HG02938 (cell line): ENCODE measurements around the gene RGS17.
"Not testable (repeated sequence)": the region's sequence is repeated elsewhere in the genome, so short reads cannot be mapped to it uniquely, and the experiment has no call there.

Source experiments
- ATAC-seq: cut with Tn5 transposase; IDR thresholded peaks from one replicate; pipeline ENCODE4 v1.9.1; 2021; ENCODE audit warnings: mild to moderate bottlenecking, moderate library complexity; ENCODE audit not compliant: unreplicated experiment

The RGS17 gene

DNA sequence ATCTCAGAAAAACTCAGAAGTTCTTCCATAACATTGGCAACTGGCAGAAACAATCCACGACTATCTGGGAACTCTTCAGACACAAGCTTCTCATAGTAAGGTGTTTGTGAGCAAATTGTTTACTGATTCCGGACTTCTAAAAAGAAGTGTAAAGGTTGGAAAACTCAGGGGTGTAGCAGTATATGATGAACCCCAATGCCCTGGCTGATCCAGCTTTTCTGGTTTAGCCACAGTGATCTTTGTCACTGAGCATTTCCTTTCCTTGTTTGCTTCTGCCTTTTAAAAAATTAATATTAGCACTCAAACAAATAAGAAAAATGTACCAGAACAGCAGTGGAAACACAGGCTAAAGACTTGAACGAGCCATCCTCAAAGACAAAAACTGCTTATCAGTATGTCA lies 4.9 kb downstream of the RGS17 start:
- no peak for ATAC-seq

DNA sequence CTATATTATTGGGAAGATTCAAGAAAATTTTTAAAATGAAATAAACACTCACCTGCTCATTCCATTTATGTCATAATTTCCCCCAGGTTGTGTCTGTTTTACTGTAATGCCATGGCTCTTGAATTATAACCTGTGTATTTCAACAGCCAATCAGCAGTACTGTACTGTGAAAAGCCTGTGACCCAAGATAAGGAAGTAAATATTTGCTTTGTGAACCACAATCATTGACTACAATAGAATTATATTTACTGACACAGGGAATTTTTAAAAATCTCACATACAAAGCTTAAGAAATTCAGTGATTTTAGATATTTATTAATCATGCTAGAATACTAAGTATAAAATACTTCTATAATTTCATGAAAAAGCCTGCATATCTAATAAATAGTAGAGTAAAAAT lies 6.0 kb downstream of the RGS17 start:
- no peak for ATAC-seq

DNA sequence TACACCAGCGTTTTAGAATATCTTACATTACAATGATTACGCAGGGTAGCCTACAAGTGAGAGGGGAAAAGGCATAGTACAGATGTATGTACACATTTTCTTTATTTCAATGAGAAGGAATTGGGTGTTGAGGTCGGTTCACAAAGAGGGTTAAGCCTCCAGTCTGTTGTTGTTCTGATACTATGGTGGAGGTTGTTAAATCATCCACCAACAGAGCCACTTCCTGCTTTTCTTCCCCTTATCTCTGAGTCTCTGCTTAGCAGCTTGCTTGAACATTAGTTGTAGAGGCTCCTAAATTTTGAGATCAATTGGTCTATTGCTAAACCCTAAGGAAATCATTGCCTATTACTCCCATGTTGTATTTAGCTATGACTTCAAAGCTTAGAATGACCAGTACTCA lies 7.3 kb downstream of the RGS17 start:
- peak; percentile 55 for ATAC-seq

DNA sequence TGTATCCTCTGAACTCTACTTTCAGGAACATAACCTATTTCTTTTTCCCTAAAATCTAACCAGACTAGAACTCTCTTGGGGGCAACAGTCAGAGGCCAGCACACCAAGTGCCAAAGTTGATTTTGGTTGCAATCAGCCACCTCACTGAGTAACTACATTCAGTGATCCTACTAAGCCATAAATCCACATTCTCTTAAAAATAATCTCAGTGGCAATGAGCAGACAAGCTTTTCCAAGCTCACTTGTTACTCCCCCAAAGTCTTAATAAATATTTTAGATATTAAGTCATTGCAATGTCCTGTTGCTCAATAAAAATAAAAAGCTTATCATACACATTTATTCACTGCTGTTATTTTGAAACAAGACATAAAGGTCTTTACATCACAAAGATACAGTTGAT lies 9.8 kb downstream of the RGS17 start:
- no peak for ATAC-seq

DNA sequence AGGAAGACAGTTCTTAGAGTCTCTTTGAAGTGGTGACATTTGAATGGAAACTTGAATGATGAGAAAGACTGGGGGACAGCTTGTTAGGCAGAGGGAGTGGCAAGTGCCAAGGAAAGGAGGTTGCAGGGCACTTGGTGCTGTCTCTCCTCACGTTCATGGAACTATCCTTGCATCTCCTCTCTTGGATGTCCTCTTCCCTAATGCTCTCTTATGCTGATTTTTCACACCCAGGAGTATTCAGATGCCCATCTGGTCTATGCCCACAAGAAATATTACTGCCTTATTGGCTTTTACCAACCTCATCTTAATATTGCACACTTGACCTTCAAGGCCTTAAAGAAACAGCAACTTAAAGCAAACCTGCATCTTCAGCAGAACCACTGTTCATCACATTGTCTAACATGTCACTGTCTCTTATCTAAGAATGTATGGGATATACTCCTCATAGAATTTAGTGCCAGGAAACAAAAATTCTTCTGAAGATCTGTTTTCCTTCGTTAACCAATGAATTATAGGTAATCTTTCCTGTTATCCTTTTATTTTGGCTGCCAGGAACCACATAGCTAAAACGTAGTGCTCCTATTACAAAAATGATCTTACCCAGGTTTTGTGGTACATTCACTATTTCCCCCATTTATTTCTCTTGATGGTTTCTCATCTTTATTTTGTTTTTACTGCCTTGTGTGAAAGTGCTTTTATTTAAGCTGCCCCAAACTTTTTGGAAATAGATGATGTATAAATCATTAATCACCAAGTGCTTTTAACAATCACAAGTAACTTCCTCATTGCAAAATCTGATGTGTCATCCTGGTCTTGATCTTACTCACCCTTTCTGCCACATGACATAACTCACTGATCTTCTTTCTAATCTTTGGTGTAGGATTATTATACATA lies 12.8 kb downstream of the RGS17 start:
- ATAC-seq: peak; percentile 99

DNA sequence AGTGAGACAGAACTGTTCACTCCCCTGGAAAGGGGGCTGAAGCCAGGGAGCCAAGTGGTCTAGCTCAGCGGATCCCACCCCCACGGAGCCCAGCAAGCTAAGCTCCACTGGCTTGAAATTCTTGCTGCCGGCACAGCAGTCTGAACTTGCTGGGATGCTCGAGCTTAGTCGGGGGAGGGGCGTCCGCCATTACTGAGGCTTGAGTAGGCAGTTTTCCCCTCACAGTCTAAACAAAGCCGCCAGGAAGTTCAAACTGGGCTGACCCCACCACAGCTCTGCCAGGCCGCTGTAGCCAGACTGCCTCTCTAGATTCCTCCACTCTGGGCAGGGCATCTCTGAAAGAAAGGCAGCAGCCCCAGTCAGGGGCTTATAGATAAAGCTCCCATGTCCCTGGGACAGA lies 20.0 kb downstream of the RGS17 start:
- not testable (repeated sequence) for ATAC-seq

DNA sequence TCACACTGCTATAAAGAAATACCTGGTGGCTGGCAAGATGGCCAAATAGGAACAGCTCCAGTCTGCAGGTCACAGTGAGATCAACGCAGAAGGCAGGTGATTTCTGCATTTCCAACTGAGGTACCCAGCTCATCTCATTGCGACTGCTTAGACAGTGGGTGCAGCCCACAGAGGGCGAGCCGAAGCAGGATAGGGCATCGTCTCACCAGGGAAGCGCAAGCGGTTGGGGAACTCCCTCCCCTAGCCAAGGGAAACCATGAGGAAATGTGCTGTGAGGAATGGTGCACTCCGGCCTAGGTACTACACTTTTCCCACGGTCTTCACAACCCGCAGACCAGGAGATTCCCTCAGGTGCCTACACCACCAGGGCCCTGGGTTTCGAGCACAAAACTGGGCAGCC lies 20.5 kb downstream of the RGS17 start:
- ATAC-seq: not testable (repeated sequence)

DNA sequence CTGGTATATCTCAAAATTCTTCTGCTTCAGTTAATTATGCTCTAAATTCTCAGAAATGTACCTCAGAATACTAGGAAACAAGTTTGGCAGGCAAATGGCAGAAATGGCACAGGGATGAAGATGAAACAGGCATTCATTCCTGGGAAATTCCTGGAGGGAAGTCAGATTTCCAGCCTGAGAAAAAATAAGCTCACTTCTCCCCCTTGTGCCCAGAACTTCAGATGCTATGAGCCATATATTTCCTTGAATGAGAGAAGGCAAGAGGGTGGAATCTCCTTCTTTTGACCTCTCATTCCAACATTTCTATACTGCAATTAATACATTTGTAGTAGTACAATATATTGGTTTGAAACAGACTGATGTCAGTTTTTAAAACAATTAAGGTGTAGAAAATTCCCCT lies 22.8 kb downstream of the RGS17 start:
- no peak for ATAC-seq

DNA sequence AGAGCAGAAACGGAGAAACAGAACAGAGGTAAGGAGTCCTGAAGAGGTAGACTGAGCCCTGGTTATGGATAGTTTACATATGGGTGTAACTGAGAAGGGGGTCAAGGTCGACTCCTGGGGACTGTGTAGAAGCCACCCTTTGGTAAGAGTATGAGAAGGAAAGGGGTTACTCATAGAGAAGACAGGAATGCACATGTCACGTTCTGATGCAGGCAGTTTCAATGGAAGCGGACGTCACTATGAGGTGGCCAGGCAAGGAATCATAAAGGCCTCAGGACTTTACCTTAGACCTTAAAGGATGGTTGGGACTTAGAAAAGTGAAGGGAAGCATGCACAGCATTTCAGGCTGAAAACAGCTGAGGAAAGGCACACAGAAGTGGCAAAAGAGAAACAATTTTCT lies 25.1 kb downstream of the RGS17 start:
- no peak for ATAC-seq

DNA sequence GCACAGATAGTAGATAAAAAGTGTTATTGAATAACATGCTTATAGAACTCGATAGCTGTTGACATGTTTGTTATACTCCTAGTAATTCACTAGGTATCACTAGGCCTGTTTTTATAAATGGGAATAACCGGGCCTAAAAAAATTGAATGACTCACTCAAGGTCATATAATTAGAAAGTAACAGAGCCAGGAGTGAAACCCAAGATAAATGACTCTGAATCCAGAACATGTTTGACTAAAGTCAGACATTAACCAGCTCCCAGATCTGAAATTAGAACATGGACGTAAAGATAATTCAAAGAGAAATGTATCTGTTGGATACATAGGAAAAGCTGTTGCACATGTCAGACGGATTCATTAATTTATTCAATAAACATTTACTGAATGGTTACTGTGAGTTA lies 26.9 kb downstream of the RGS17 start:
- no peak for ATAC-seq

DNA sequence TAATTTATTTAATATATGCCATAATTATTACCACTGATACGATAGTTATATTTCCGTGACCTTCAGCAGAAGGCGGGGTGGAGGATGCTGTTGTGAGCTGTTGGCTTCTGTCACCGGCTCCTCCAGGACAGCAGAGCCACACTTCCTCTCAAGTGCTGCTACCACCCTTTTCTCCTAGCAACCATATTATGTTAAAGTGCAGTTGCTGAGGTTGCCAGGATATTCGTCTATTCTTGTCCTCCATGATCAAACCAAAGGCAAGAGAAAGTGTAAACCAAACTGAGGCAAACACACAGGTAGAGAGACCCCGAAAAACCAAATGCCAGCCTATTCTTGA lies 27.8 kb downstream of the RGS17 start:
- no peak for ATAC-seq

DNA sequence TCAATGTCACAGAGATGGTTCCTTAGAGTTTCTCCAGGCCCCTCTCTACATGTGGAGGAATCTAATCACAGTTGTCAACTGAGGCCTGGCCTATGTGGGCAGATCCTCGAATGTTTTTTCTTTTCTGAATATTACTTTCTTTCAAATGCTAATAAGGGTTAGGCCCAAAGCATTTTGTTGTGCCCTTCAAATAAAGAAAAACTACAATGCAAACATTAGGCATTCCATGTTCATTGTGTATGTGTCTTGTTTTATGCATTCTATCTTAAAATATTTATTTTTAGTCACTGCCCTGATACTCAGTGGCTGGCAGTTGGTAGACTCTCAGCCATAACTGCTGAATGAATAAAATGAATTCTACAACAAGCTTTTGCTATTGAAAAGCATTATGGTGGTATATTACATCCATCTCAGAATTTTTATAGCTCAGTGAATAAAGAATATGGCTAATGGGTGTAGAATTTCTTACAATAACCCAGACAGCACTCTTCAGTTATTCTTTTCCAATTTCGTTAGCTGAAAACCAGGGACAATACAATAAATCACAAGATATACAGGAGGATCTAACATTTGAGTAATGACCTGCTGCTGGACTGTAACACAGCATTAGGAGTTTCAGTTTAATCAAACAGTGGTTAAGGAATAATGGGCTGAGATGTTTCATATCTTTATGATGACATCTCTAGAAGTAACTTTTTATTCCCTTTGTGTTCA lies 28.3 kb downstream of the RGS17 start:
- no peak for ATAC-seq

DNA sequence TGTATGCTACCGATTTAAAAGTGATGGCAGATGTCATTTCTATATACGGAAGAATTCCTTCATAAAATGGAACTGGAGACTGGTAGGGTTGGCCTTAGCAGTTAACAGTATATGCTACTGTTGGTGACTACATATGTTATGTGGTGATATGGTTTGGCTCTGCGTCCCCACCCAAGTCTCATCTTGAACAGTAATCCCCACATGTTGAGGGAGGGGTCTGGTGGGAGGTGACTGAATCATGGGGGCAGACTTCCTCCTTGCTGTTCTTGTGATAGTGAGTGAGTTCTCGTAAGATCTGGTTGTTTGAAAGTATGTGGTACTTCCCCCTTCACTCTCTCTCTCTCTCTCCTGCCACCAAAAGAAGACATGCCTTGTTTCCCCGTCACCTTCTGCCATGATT lies 29.6 kb downstream of the RGS17 start:
- ATAC-seq: no peak

DNA sequence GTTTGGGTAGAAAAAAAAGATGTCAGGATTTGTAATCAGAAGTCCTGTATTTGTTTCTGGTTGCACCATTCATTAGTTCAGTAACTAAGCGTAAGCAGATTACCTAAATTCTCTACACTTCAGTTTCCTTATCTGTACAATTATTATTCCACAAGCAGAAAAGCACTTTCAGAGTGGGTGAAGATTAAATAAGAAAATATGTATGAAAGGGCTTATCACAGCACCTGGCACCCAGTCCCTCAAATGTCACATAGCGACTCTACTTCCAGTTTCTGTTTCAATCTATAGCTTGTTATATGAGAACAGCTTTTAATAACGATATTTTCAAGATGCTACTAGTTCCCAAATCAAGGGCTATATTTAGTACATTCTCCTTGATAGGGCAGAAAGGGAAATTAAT lies 31.4 kb downstream of the RGS17 start:
- ATAC-seq: no peak

DNA sequence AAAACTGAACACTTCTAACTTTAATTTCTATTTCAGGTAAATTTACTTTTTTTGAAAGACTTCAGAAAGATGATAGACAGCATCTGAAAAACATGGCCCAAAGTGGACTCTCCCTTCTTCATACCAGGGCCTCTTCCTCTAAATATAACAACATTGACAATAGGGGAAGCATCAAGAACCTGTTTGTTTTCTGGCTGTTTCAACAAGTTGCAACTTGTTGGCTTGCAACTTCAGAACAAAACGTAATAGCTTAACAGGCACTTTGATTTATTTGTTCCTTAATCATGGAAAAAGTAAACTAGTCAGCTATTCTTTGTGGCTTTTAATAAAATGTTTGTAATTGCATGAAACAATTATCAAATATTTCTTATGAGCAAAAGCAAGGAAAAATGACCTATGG lies 34.3 kb downstream of the RGS17 start:
- ATAC-seq: no peak

DNA sequence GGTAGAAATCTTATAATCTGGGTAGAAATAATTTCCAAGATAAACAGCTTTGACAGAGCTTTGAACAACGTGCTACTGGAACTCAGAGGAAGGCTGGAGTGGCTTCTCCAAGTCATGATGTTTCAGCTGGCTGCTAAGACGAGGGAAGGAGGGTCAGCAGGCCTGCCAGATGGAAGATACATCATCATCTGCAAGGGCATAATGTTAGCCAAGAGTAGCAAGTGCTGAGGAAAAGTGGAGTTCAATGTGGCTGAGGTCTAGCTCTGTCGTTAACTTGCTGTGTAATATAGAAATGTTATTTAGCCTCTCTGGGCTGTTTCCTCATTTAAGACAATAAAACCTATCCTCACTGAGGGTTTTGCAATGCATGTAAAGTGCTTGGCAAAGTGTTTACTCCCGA lies 35.1 kb downstream of the RGS17 start:
- no peak for ATAC-seq

DNA sequence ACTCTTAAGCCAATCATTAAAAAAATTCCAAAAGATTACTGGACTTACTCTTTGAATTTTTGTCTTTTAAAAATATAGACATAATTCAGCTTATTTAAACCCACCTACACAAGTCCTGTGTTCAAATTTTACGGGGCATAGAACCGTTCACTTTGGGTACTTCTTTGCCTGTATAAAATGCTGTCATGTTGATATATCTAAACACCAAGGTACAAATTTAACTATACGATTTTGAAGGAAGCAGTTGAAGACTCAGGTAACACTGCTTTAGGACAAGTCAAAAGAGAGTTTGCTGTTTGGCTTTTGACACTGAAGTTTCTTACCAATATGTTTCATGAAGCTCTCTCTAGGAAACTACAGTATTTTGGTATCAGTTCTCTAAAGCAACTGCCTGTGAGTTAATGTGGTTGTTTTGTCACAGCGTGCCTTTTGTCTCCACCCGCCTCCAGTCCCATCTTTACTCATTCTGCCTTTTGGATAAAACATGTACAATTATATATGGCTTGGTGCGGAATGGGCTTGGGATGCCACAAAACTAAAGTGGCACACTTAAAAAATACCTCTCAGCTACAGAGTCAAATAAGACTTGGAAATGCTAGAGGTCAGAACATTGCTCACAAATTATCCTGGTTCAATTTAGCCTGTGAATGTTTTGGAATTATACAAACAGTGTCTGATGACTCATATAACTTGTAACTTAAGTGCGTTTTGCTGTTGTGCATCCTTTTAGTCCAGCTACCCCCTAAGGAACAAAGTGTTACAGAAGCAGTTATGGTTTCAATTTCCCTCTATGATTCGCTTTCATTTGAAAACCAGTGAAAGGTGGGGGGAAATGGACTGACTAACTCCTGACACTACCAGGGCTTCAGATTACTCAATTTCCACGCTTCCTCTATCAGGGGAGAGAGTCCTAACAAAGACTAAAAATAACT lies 38.7 kb downstream of the RGS17 start:
- peak; percentile 94 for ATAC-seq

DNA sequence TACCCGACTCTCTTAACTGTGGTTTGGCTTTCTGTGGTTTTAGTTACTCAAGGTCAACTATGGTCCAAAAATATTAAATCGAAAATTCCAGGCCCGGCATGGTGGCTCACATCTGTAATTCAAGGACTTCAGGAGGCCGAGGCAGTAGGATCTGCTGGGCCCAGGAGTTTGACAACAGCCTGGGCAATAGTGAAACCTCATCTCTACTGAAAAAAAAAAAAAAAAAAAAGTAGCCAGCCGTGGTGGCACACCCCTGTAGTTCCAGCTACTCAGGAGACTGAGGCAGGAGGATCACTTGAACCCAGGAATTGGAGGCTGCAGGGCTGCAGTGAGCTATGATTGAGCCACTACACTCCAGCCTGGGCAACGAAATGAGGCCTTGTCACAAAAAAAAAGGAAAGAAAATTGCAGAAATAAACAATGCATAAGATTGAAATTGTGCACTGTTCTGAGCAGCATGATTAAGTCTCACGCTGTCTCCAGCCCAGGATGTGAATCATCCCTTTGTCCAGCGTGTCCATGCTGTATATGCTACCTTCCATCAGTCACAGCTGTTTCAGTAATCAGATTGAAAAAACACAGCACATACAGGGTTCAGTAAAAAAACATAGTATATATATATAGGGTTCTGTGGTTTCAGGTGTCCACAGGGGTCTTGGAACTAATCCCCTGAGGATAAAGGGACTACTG lies 40.7 kb downstream of the RGS17 start:
- no peak for ATAC-seq

DNA sequence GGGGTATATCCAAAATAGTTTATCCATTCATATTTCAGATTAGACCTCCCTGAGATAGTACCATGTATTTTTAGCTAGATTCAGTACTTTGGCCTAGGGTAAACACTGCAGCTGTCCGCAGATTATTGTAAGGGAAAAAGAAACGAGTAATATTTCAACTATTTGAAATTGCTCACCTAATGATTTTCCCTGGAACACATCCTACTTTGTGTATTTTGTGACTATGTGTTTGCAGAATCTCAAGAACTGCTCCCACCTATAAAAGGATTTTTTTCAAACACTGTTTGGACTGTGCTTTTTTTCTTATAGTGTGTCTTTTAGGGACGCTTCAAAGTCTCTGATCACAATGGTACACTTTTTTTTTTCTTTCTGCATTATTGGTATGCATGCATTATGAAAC lies 42.3 kb downstream of the RGS17 start:
- no peak for ATAC-seq

DNA sequence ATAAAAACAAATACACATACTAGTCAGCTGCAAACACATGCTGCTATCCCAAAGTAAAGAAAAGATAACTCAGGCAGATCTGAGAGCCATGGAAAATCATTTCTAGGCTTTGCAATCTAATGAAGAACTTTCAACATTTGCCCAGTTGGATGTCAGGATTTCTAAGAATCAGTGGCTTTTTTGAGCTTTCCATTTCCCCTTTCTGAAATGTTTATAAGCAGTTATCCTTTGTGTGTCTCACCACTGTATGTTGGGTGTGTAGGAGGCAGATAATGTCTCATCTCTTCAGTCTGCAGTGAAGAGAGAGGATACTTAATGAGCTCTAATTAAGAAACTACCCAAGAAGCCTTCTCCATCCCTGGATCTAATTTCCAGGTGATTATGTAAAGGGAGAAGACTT lies 43.6 kb downstream of the RGS17 start:
- no peak for ATAC-seq
